HG02885 (cell line): Measurements from ENCODE around the gene FCGBP.
"Not testable (repeated sequence)": the region's sequence is repeated elsewhere in the genome, so short reads cannot be mapped to it uniquely, and the experiment has no call there.

Source experiments
- ATAC-seq: cut with Tn5 transposase; IDR thresholded peaks from one replicate; pipeline ENCODE4 v1.9.1; 2021; ENCODE audit warnings: mild to moderate bottlenecking; ENCODE audit not compliant: unreplicated experiment, poor library complexity

FCGBP gene

GRCh38 chr19:39934584-39935363, at the start of gene FCGBP:
TSS of gene FCGBP (minus strand) at chr19:39934634.
- no peak for ATAC-seq

GRCh38 chr19:39983695-39984300, 49.4 kb upstream of the FCGBP start:
- ATAC-seq, result no peak

- ATAC-seq, result no peak
Measured at GRCh38 chr19:39982883-39983282, 48.4 kb upstream of the FCGBP start.

DNA sequence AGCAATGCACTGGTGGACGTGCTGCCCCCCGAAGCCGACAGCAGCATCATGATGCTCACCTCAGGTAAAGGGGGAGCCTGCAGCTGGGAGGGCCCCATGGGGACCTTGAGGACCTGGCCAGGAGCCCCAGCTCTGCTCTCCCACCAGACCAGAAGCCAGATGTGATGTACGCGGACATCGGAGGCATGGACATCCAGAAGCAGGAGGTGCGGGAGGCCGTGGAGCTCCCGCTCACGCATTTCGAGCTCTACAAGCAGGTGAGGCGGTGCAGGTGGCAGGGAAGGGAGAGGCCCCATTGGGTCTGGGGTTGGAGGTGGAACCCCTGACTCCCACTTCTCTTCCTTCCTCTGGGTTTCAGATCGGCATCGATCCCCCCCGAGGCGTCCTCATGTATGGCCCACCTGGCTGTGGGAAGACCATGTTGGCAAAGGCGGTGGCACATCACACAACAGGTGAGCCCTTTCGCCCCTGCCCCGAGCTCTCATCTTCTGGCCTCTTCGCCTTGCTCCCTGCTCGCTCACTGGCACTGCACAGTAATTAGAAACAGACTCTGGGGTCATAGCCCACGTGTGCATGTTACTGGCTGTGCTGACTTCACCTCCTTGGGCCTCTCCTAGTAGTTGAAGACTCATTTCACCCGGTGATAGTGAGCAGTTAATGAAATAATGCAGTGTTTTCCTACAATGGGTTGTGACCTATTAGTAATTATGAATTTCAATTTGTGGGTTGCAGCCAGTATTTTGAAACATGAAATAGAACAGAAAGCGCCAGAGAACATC, 40.1 kb upstream of the FCGBP start:
- ATAC-seq, result no peak

DNA sequence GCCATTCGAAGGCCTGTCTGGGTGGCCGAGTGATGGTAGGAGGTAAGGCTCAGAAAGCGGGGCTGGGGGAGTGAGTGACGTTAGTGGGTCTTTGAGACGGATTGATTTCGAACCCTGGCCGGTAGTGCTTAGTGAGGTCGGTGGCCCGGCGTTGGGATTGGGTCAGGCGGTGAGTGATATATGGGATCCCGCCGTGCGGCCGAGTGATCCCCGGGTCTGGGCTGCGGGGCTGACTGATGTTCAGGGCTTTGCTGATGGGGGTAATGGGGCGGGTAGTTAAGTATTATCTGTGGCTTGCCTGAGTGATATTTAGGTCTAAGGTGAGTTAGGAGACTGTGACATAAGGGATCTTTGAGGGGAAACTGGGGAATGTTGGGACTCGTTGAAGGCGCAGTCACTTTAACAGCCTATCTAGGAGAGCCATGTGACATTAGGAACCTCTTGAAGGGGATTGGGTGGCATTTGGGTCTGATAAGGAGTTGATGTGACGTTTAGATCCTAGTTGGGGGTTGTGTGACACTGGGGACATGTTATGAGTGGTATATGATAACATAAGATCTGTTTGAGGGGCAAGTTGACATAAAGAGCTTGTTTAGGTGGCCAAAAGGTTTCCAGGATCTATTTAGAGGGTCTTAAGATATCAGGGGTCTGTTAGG, 37.1 kb upstream of the FCGBP start:
- no peak for ATAC-seq

DNA sequence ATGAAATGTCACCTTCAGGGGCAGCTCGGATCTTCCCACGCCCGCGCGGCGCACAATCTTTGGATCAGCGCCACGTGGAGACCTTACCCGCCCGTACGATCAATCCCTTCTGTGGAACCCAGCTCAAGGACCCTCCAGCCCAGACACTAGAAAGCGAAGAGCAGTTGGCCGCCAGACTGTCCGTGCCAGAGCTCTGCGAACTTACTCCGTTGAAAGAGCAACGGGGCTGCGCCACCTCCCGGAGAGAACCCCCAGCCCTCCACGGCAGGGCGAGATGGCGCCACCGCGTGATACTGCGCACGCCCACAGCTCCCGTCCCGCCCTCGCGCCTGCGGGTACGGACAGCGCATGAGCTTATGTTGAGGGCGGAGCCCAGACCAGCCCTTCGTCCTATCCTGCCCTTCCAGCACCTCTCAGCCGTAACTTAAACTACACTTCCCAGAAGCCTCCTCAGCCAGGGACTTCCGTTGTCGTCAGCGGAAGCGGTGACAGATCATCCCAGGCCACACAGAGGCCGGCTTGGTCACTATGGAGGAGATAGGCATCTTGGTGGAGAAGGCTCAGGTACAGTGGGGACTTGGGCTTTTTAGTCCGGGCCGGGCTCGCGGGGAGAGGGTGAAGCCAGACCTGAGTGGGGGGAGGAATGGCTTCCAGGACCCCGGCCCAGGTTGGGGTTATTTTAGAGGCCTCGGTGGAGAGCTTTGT, 36.4 kb upstream of the FCGBP start, which contains the start of gene PSMC4:
Gene PSMC4, plus strand, starts transcription at position 491 of the 705 bp plus-strand sequence. Its CDS starts 38 bp downstream, at position 529.
- peak; percentile 96 for ATAC-seq

- peak; percentile 1 for ATAC-seq
Measured at GRCh38 chr19:39970425-39970674, 35.9 kb upstream of the FCGBP start.

GRCh38 chr19:39969681-39970424, 35.4 kb upstream of the FCGBP start:
- ATAC-seq, result no peak

- ATAC-seq, result no peak
Measured at GRCh38 chr19:39969266-39969665, 34.8 kb upstream of the FCGBP start.

DNA sequence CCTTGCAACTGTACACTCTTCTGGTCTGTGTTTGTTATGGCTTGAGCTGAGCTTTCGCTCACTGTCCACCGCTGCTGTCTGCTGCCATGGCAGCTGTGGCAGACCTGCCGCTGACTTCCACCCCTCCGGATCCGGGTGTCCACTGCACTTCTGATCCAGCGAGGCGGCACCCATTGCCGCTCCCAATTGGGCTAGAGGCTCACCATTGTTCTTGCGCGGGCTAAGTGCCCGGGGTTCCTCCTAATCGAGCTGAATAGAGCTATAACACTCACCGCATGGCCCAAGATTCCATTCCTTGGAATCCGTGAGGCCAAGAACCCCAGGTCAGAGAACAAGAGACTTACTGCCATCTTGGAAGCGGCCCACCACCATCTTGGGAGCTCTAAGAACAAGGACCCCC, 34.4 kb upstream of the FCGBP start:
- ATAC-seq, result no peak

- ATAC-seq, result no peak
Measured at GRCh38 chr19:39967561-39967960, 33.1 kb upstream of the FCGBP start.

GRCh38 chr19:39966617-39967016, 32.2 kb upstream of the FCGBP start:
- no peak for ATAC-seq

GRCh38 chr19:39963898-39964297, 29.5 kb upstream of the FCGBP start:
- ATAC-seq, result no peak

DNA sequence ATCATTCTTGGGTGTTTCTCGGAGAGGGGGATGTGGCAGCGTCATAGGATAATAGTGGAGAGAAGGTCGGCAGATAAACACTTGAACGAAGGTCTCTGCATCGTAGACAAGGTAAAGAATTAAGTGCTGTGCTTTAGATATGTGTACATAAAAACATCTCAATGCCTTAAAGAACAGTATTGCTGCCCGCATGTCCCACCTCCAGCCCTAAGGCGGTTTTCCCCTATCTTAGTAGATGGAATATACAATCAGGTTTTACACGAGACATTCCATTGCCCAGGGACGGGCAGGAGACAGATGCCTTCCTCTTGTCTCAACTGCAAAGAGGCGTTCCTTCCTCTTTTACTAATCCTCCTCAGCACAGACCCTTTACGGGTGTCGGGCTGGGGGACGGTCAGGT, 25.0 kb upstream of the FCGBP start:
- not testable (repeated sequence) for ATAC-seq

GRCh38 chr19:39958942-39959341, 24.5 kb upstream of the FCGBP start:
- not testable (repeated sequence) for ATAC-seq

DNA sequence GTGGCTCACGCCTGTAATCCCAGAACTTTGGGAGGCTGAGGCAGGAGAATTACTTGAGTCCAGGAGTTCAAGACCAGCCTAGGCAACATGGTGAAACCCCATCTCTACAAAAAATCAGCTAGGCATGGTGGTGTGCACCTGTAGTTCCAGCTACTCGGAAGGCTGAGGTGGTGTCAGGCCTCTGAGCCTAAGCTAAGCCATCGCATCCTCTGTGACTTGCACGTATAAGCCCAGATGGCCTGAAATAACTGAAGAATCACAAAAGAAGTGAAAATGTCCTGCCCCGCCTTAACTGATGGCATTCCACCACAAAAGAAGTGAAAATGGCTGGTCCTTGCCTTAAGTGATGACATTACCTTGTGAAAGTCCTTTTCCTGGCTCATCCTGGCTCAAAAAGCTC, 23.5 kb upstream of the FCGBP start:
- not testable (repeated sequence) for ATAC-seq

- no peak for ATAC-seq
Measured at GRCh38 chr19:39953915-39954314, 19.5 kb upstream of the FCGBP start.

GRCh38 chr19:39951686-39952085, 17.3 kb upstream of the FCGBP start:
- ATAC-seq, result no peak

GRCh38 chr19:39951065-39951650, 16.7 kb upstream of the FCGBP start:
- ATAC-seq, result no peak
